SU-DHL-6 (cell line): ENCODE results near the gene TIMP1.

Experiments
- CTCF ChIP-seq: fragments of 200-600 bp; sonication (generic); IDR thresholded peaks from one replicate; pipeline ENCODE4 v1.5.1; 2017; ENCODE audit warnings: antibody characterized with exemption, mild to moderate bottlenecking, low read length, moderate library complexity; ENCODE audit not compliant: insufficient read depth, poor library complexity, severe bottlenecking
- EZH2phosphoT487 ChIP-seq: fragments of 200-600 bp; sonication (generic), shearing (Covaris generic); conservative IDR thresholded peaks from 2 replicates; pipeline ENCODE4 v1.6.1; 2018; ENCODE audit warnings: mild to moderate bottlenecking, antibody characterized with exemption, low read length, moderate library complexity, mixed read lengths

- TF ChIP-seq CTCF: no peak
- no peak for TF ChIP-seq EZH2phosphoT487
Observed at GRCh38 chrX:47618923-47619485, 36.8 kb downstream of the TIMP1 start.
